Measurements from ENCODE around the gene TMEM98.
"Not testable (repeated sequence)": the region's sequence is repeated elsewhere in the genome, so short reads cannot be mapped to it uniquely, and the experiment has no call there.

Gene TMEM98

DNA sequence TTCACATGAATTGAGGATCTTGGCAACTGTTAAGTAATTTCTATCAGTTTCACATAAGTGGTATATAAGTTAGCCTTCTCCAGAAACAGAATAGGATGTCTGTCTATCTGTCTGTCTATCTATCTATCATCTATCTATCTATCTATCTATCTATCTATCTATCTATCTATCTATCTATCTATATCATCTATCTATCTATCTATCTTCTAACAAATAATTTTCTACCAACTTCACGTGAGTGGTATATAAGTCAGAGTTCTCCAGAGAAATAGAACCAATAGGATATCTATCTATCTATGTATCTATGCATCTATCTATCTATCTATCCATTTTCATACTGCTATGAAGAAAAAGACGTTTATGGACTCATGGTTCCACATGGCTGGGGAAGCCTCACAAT lies 52.3 kb downstream of the TMEM98 start:
- no peak for DNase-seq (ENCODE audit: low spot score)

DNA sequence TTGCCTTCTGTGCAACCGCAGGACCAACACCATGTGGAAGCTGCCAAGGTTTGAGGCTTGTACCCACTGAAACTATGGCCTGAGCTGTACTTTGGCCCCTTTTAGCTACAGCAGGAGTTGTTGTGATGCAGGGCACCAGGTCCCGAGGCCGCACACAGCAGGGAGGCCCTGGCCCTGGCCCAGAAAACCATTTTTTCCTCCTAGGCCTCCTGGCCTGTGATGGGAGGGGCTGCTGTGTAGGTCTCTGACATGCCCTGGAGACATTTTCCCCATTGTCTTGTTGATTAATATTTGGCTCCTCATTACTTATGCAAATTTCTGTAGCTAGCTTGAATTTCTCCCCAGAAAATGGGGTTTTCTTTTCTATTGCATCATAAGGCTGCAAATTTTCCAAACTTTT lies 53.7 kb downstream of the TMEM98 start:
- not testable (repeated sequence) for DNase-seq (ENCODE audit: low spot score)

DNA sequence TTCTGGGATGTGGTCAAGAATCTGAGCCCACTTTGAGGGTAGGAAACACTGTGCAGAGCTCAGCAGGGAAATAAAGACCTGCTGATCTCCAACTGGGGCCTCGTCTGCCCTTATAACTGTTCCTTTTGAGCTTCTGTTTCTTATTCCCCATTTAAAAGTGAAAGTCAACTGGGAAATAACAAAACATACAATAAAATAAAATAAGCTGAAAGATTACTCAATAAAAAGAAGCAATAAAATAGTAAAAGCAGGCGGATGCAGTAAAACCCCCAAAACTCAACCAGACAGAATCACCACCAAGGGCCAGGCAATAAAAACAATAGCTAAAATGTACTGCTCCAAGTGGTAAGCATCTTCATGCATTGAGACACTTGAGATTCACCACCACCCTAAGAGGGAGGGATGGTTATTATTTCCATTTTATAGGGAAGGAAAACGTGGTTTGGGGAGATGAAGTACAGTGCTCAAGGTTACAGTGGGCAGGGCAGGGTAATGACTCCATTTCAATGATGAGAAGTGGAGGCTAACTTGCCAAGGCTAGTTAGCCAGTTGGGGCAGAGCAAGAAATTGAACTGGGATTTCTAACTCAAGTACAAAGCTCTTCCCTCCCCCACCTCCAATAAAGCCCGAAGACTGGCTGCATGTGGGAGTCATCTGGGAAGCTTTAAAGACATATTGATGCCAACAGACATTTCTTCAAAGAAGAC lies 57.2 kb downstream of the TMEM98 start:
- no peak for DNase-seq (ENCODE audit: low spot score)

DNA sequence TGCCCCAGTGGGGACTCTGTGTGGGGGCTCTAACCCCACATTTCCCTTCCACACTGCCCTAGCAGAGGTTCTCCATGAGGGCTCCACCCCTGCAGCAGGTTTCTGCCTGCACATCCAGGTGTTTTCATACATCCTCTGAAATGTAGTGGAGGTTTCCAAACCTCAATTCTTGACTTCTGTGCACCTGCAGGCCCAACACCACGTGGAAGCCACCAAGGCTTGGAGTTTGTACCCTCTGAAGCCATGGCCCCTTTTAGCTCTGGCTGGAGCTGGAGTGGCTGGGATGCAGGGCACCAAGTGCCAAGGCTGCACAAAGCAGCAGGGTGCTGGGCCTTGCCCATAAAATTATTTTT lies 59.5 kb downstream of the TMEM98 start:
- DNase-seq (ENCODE audit: low spot score): not testable (repeated sequence)

DNA sequence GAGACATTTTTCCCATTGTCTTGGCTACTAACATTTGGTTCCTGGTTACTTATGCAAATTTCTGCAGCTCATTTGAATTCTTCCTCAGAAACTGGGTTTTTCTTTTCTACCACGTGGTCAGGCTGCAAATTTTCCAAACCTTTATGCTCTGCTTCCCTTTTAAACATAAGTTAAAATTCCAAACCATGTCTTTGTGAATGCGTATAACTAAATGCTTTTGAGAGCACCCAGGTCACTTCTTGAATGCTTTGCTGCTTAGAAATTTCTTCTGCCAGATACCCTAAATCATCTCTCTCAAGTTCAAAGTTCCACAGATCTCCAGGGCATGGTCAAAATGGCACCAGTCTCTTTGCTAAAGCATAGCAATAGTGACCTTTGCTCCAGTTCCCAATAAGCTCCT lies 59.9 kb downstream of the TMEM98 start:
- DNase-seq (ENCODE audit: low spot score): not testable (repeated sequence)

DNA sequence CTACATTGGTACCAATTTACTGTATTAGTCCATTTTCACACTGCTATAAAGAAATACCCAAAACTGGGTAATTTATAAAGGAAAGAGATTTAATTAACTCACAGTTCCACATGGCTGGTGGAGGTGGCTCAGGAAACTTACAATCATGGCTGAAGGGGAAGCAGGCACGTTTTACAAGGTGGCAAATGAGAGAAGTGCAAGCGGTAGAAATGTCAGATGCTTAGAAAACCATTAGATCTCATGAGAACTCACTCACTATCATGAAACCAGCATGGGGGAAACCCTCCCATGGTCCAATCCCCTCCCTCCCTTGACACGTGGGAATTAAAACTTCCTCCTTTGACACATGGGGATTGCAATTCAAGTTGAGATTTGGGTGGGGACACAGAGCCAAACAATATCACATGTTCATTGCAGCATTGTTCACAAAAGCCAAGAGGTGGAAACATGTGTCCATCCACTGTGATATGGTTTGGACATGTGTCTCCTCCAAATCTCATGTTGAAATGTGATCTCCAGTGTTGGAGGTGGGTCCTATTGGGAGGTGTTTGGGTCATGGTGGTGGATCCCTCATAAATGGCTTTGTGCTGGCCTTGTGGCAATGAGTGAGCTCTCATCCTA lies 60.6 kb downstream of the TMEM98 start:
- DNase-seq (ENCODE audit: low spot score): no peak

DNA sequence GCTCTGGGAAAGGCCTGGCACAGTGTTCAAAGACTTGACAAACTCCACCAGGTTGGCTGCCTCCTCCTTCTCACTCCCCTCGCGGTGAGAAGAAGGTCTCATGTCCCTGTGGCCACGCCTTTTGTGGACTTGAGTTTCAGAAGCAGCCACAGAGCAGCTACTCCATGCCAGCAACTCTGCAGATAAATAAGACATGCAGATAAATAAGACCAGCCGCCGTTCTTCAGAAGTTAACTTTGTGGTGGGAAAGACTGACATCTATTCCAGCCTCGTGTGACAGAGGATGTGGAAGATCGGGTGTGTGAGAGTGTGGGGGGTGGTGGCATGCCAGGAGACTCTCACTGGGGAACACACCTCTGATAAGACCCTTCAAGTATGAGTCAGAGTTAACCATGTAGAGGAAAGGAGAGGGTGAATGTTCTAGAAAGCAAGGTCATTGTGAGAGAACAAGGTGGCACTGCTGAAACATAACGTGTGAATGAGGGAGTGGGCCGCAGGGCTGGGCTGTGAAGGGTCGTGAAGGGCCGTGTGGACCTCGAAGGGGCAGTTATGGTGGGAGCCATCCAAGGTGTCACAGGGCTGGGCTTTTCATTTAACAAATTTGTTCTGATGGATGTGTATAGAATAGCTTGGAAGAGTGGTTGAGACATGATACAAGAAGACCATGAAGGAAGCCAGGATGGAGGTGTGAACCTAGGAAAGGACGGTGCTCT lies 64.5 kb downstream of the TMEM98 start:
- DNase-seq (ENCODE audit: low spot score): no peak

DNA sequence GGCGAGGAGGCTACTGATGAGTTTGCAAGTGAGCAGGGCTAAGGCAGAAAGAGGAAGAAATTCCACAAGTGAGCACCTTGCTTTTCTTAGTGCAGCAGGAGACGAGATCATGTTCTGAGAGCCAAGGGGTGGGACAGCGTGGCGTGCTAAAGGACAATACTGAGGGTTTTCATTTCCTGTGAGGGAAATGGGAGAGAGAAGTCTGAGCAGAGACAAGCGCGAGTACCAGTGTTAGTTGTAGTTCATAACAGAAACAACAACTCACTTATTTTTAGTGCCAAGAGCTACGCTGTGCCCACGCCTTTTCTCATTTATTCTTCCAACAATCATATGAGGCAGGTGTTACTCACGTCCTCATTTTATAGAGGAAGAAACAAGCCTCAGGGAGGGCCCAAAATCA lies 66.0 kb downstream of the TMEM98 start:
- DNase-seq (ENCODE audit: low spot score): no peak
